Middle frontal gyrus (tissue), 1 donor: ENCODE data around the gene GRHL1.
A peak's percentile ranks its signal among the peaks of the same experiment; 100 is the strongest.

Experiments
- DNase-seq: peaks from one replicate; pipeline ENCODE4 v3.0.0-alpha.2; 2015; ENCODE audit warnings: low spot score; ENCODE audit errors: extremely low spot score

The GRHL1 gene

DNA sequence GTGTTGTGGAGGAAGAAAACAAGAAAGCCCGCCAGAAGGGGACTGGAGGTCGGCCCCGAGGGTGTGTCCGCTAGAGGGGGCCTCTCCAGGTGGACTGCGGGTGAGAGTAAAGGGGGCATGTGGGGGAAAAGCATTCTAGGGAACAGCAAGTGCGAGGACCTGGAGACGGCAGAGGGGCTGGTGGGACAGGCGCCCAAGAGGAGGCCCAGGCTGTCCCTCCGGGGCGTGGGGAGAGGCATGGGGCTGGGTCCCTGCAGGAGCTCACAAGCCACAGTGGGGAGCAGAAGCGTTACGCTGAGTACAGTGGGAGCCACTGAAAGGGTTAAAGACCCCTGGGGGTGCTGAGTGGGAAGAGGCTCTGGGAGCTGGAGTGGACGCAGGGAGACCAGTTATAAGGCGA, 90.2 kb downstream of the GRHL1 start:
- no peak for DNase-seq

DNA sequence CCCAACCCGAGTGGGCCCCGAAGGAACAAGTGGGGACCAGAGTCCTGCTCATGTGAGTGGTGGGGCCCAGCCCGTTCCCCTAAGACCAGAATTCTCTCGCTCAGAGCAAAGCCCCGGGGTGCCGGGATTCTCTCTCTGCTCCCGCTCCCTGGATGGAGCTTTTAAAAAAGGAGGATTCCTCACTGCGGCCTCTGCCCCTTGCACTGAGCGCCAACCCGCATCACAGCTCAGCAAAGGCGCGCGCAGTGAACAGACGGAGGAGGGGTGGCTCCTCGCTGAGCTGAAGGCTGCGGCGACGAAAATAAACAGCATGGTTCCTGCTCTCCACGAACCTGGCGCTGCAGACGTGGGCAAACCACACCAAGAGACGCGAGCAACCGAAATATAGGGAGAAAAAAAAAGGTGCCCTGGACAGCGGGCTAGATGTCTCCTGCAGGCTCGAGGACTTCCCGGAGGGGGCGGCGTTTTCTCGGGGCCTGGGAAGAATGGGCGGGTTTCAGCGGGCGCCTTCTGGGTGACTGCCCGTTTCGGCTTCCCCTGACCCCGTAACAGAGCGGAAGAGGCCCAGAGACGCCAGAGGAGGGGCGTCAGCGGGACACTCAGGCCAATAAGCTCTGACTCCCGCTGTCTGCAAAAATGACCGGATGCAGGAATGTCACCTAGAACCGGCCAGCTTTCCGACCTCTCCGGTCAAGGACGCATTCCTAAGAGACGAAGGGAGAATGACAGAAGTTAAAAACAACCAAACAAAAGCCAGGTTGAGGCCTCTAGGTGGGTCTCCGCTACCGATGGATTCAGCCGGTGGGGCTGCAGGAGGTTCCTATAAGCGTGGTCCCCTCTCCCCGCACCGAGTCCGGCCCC, 91.0 kb downstream of the GRHL1 start:
- no peak for DNase-seq

DNA sequence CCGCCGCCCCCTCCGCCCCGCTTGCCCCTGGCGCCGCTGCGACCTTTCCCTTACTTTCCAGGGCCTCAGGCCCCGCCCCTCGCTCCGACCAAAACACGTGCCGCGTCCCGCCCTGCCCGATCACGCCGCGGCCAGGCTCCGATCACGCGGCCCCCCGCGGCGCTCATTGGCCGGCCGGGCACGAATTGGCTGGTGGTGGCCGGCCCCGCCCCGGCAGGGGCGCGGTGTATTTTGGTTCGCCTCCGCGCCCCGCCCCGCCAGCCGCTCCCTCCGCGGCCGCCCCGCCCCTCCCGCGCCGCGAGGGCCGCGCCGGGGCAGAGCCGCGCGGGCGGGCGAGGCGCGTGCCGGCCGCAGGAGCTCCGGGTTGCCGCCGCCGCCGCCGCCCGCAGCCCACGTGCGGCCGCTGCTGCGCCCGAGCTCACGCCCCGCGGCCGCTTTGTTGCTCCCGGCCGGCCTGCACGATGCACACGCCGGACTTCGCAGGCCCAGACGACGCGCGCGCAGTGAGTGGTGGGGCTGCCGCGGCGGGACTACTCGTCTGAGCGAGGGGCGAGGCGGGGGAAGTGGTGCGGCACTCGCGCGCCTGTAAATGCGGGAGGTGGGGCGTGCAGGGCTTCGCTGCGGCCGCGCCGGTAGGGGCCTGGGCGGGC, 91.9 kb downstream of the GRHL1 start, which contains the start of gene KLF11:
Gene KLF11 (plus strand): TSS at position 295 of the 650 bp plus-strand sequence. CDS start 167 bp downstream, at position 462.
- DNase-seq, result peak; percentile 64

DNA sequence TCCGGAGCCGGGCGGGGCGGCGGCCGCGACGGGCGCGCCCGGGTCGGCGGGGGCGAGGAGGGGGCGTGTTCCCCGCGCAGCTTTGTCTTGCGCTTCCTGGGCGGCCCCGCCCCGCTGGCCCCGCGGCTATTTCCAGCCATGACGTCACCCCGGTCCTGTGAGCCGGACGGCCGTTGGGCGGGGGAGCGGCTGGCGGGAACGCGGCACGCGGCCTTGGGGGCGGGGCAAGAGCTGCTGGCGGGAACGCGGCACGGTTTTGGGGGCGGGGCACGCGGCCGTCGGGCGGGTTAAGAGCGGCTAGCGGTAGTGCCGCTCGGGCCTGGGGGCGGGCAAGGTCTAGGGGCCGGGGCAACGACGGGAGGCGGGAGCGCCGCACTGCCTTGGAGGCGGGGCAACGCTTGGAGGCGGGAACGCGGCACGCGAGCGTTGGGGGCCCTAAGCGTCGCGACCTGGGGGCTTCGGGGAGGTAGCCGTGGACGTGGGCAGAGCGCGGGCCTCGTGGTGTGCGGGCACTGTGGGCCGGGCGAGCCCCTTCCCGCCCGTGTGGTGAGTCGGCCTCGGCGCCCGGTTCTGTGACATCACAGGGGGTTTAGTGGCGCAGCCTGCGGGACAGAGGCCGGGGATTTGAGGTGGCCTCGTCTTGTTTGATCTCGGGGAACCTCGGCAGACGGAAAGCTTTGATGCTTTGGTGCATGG, 92.6 kb downstream of the GRHL1 start:
- peak; percentile 62 for DNase-seq

DNA sequence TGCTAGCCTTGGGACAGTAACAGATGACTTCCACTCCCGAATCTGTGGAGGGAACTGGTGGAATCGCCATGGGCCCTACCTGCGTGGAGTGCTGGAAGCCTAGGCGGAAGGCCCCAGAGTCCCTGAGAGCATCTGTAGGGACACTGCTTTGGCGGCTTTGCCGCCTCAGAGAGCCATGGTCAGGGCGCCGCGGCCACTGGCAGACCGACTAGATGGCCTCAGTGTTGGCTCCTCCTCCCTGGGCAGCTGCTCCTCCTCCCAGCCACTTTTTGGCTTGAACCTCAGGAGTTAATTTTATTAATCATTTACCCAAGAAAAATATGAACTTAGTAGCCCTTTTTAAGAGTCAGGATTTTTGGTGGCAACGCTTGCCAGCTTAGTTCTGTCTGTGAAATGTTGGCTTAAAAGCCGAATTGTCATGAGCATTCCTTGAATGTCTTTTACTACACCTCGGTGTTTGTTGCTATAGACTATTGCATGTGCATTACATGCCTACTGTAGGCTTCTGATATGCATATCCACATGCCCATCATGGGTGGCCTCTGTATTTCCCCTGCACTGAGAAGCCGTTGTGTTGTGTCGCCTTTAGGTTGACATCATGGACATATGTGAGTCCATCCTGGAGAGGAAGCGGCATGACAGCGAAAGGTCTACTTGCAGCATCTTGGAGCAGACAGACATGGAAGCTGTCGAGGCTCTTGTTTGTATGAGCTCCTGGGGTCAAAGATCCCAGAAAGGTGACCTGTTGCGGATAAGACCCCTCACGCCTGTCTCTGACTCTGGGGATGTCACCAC, 94.3 kb downstream of the GRHL1 start:
- DNase-seq, result no peak

DNA sequence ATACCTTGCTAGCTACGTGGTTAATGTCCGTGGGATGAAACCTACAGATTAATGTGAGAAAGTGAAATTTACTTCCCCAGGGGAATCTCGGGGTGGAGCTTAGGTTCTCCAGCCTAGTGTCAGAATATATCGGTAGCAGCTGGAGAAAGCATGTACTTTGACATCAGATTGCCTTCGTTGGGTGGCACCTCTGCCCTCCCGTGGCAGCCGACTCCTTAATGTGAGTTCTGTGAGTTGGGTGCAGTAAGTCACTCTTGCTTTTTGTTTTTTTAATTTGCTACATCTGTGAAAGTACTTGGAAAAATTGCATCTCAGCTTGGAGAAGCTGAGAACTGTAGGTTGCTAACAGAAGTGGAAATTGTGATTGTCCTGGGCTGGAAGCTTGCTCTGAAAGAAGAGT, 95.4 kb downstream of the GRHL1 start:
- no peak for DNase-seq

DNA sequence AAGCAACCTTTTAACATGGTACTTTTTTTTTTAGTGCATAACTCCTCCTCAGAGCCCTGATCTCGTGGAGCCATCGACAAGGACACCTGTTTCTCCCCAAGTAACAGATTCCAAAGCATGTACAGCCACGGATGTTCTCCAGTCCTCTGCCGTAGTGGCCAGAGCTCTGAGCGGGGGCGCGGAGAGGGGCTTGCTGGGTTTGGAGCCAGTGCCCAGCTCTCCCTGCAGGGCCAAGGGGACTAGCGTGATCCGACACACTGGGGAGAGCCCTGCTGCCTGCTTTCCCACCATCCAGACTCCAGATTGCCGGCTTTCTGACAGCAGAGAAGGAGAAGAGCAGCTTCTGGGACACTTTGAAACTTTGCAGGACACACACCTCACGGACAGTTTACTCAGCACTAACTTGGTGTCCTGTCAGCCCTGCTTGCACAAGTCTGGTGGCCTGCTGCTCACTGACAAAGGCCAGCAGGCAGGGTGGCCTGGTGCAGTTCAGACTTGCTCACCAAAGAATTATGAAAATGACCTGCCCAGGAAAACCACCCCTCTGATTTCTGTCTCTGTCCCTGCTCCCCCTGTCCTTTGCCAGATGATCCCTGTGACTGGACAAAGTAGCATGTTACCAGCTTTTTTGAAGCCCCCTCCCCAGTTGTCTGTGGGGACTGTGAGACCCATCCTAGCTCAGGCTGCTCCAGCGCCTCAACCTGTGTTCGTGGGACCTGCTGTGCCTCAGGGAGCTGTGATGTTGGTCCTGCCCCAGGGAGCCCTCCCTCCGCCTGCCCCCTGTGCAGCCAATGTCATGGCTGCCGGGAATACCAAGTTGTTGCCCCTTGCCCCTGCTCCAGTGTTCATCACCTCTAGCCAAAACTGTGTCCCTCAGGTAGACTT, 96.4 kb downstream of the GRHL1 start:
- no peak for DNase-seq

DNA sequence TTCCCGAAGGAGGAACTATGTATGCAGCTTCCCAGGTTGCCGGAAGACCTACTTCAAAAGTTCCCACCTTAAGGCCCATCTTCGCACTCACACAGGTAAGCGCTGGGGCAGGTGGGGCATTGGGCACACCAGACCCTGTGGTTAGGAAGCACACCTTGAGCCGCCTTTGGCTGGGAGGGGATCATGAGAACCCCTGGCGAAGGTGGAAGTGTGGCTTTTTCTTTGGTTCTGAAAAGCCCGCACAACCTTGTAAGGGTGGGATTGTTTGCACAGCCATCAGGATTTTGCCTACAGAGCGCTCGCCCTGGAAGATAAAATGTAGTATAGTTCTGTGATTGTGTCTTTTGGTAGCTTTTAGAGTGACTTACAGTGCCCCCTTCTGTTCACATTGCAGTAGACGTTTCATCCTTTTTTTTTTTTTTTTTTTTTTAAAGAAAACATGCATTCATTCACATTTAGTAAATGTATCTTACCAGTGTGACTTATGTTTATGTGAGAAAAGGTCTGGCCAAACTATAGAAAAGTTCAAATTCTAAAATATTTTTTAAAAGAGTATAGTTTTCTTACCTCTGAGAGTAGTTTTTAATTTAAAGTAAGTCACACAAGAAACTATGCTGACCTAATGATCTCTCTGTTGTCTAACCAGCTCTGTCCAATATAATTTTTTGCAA, 97.1 kb downstream of the GRHL1 start:
- DNase-seq, result peak; percentile 29
